Epithelial cell of prostate (primary cell): ENCODE results near the gene HMCN2.
"Not testable (repeated sequence)": the region's sequence is repeated elsewhere in the genome, so short reads cannot be mapped to it uniquely, and the experiment has no call there.

ENCODE experiments used
- DNase-seq: peaks from one replicate; pipeline ENCODE4 v3.0.0-alpha.2; 2011; ENCODE audit warnings: low read depth, low spot score
- H3K27ac ChIP-seq: fragments of 450-650 bp; 2 replicates; pipeline ENCODE4 v1.5.1; 2017; ENCODE audit warnings: mild to moderate bottlenecking

Gene HMCN2

DNA sequence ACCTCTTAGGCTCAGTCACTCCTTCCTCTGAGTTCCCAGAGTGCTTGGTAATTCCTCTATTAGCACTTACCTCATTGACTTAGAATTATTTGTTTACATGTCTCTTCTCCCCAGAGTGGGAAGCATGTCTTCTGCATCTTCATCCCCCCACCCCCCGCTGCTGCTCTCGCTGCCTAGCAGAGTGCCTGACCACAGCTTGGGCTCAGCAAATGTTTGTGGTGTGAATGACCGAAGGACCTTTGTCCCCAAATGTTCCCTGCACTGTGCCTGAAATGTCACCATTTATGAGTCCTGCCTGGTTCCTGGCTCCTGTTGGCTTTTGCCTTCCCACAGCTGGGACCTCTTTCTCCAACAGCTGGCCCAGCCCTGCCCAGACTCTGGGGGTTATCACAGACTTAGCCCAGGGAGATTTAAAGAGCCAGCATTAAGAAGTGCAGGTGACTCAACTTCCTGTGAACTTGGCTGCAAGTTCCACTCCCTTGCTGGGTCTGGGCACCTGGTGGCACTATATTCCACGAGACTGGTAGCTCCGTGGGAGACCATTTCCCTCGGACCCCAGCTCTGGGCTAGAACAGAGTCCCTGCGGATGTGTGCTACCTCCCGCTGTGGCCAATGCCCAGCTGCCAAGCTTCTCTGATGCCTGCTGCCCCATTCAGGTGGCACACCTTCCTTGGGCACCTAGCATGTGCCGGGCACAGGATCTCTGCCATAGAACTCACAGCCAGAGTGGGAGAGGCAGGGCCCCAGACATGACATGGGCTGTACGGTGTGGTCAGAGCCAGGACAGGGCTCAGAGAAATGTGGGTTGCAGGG lies 1.8 kb upstream of the HMCN2 start:
- peak; percentile 3 for DNase-seq
- H3K27ac ChIP-seq, result no peak overlapping the region

DNA sequence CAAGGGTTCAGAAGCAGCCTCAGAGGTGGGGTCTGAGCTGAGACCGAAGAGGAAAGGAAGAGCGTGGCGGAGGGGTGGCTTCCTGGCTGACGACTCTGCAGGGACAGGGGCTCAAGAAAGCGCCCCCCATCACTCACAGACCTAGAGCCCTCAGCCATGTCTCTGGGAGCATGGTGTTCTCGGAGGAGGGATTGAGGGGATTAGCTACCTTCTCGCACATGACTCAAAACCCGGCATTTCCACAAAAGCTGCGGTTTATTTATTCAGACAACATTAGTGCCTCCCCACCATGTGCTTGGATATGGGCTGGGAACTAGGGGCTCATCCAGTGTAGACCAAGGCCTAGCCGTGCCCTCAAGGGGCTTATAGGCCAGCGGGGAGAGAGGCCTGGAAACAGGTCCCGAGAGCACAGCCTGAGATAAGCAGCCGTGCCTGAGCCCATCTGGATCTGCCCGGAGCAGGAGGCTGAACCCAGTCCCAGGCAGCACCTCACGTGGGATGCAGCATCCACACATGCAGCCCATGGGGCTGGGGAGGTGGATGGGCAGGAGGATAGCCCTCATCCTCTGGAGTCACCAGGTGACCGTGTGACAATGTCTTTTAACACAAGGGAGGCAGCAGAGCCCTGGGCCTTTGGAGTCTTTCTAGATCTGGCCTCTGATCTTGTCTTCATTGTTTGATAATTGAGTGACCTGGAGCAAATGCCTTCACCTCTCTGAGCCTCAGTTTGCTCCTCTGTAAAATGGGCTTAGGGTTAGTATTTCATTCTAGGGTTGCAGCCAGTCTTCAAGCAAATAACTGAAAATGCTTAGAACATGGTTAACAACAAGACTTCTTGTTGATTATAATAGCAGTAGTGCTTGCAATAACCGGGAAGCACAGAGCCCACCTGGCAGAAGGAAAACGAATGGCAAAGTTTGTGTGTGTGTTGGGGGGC lies 878 bp upstream of the HMCN2 start:
- H3K27ac ChIP-seq, result no peak overlapping the region
- DNase-seq, result no peak

DNA sequence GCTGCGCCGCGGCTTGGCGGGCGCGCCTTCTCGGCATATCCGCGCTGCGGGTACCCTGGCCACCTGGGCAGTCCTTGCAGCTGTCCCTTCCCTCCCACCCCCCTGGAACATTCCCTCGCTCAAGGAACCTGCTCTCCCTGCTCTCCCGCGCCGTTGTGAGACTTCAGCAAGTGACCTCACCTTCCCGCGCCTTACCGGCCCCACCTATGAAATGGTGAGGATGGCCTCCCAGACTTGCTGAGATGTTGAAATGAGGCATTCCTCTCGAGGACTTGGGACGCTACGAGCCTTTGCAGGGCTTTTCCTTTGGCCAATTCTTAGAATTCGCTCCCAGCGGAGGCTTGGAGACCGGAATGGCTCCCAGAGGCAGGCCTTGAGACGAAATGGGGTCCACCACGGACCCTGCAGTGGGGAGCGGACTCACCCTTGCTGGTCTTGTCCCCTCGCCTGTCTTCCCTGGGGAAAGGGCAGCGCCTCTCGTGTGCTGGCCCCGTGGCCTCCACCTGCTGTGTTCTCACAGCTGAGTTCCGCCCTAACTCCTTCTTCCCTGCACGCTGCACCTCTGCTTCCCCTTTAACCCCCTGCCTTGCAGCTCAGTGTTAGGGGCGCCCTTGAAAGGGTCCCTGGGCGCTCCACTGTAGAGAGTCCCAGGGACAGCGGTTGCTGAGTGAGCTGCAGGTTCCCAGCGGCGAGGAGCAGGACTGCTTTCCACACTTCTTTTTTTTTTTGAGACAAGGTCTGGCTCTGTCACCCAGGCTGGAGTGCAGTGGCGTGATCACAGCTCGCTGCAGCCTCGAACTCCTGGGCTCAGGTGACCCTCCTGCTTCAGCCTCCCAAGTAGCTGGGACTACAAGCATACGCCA lies 907 bp downstream of the HMCN2 start:
- H3K27ac ChIP-seq, result no peak overlapping the region
- no peak for DNase-seq

DNA sequence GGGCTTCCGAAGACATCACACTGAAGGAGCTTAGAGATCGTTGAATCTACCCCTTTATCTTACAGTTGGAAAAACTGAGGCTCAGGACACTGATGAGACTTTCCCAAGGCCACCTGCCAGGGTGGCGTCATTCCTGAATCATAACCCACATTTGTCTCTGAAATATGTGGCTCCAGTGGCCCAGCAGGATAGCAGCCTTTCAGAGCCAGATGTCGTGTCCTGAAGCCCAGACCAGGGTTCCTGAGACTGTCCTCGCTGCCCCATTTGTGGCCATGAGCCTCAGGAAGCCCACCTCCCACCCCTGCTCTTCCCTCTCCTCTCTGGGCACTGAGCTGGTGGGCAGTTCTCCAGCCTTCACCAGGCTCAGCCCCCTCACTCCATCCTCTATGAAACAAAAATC lies 2.4 kb downstream of the HMCN2 start:
- no peak overlapping the region for H3K27ac ChIP-seq

DNA sequence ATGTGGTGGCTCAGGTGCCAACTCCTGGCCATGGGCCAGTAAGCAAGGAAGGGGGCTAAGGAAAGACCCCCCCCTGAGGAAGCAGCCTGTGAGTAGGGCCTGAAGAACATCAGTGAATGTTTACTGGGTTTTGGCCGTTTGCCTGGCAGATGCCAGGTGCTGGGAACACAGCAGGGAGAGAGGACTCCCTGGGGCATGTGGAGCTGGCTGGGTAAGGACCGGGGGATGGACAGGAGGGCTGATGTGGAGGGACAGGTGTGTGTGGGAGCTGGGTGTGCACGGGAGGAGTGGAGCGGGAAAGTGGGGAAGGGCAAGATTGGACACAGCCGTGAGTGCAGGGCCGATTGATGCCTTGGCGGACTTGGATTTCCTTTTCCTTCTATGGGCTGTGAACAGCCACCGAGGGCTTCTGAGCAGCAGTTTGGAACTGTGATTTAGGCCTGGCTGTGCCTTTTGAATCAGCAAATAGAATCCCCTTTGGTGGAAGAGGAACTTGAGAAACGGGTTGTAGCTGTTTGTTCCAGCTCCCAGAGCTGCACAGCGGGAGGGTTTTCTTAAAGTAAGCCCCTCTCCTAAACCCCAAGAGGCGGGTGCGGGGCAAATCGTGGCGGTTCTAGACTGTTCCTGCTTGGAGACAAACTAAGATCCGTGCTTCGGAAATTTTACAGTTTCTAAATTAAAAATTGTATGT lies 3.1 kb downstream of the HMCN2 start:
- H3K27ac ChIP-seq, result no peak overlapping the region
- DNase-seq, result no peak

More for the DNA sequence above, 2.4 kb downstream of the HMCN2 start:
- no peak for DNase-seq

DNA sequence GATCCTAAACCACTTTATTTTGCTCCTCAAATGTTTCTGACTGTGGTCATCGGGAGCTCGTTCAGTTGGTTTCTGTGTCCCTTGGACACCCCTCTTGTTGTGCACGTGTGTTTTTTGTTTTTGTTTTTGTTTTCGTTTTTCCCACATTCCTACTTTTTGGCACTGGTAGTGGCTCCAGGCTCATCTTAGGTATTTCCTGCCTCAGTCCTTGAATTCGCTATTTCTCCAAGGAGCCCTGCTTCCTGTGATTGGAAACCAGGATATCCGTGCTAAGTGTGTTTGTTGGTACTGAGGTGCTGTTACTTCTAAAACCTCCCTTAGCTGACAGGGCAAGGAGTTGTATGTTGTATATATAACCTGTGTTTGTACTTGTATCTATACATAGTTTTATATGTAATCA lies 5.9 kb downstream of the HMCN2 start:
- H3K27ac ChIP-seq, result no peak overlapping the region
- no peak for DNase-seq

DNA sequence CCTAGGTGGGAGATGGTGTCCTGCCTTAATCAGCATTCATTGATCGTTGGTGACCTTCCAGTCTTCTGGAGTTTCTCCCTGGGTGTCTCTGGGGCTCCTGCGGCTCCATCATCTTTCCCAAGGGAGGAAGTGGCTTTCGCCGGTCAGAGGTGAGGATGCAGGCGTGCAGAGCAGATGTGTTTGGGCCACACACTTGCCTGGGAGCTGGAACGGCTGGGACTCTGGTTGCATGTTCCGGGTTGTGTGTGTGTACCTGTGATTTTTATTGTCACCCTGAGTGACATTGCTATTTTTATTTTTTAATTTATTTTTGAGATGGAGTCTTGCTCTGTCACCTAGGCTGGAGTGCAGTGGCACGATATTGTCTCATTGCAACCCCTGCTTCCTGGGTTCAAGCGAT lies 9.6 kb downstream of the HMCN2 start:
- no peak for DNase-seq
- no peak overlapping the region for H3K27ac ChIP-seq

DNA sequence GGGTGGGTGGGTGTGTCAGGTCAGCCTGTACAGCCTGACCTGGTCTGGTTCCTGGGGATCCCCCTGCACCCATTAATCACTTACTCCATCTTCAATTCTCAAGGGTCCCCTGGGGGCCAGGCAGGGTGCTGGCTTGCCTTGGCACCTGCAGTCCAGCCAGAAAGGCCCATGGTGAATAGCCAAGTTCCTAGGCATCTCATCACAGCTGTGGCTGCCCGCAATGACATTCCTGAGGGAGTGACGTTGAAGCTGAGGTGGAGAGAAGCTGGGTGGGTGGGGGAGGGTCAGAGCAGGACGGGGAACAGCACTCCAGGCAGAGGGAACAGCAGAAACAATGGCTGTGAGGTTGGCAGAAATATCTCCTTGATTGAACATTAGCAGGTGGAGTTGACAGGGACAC lies 10.6 kb downstream of the HMCN2 start:
- DNase-seq, result no peak
- H3K27ac ChIP-seq, result no peak overlapping the region

DNA sequence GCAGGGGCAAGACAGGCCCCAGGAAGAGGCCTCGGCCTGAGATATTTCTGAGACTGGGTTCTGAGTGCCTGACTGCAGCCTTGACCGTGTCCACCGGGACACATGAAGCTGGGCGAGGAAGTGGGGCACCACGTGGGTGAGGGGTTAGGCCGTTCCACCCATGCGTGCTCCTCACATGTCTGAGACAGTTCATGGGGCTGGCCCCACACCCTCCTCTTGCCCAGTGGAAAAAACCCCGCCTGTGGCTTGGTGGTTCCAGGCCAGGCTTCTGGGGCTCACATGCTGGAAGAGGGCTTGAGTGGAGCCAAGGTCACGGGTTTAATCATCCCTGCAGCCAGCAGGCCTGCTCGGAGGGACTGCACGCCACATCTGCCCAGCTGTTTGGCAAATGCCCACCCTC lies 11.4 kb downstream of the HMCN2 start:
- H3K27ac ChIP-seq, result no peak overlapping the region

DNA sequence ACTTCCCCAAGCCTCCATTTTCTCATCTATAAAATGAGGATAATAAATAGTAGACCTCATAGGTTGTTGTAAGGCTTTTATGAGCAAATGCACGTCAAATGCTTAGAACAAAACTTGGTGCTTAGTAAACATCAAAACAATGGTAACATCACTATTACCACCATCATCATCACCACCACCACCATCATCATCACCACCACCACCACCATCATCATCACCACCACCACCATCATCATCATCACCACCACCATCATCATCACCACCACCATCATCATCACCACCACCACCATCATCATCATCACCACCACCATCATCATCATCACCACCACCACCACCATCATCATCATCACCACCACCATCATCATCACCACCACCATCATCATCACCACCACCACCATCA lies 12.0 kb downstream of the HMCN2 start:
- DNase-seq, H3K27ac ChIP-seq: not testable (repeated sequence)

More for the DNA sequence above, 11.4 kb downstream of the HMCN2 start:
- no peak for DNase-seq

DNA sequence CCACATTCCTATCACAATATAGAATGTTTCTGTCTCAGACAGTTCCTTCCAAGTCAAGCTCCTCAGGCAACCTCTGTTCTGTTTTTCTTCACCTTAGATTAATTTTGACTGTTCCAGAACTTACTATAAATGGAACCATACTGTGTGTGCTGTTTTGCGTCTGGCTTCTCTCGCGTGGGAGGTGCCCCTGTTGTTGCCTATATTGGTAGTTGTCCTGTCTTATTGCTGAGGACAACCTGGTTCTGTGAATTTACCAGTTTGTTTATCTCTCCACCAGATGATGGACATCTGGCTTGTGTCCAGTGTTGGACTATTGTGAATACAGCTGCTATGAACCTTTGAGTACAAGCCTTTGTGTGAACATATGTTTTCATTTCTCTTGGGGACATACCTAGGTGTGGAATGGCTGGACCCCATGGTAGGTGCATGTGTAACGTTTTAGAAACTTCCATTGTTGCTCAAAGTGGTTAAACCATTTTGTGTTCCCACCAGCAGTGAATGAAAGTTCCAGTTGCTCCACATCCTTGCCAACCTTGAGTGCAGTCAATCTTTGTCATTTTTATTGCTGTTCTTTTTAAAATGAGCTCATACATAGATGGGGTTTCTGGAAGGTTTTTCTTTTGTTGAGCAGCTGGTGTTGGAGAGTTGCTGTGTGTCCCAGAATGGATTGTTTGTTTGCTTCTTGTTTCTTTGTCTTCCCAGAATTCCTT lies 18.1 kb downstream of the HMCN2 start:
- H3K27ac ChIP-seq, result no peak overlapping the region
- DNase-seq, result no peak

DNA sequence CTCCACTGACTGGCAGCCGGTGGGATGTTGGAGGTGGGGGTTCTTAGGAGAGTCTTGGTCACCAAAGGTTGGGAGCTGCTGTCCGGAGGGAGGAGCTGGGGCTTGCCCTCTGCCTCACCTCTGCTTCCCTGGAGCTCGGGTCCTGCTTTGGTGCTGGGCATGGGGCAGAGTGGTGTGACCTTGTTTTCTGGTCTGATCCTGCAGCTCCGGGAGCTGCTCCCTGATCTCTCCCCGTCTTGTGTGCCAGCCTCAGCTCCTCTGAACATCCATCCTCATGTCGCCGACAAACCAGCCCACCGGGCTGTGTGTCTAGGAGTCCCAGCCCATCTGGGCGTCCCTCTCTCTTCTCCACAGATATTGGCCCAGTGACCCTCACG lies 18.7 kb downstream of the HMCN2 start:
- DNase-seq, result no peak
- no peak overlapping the region for H3K27ac ChIP-seq

DNA sequence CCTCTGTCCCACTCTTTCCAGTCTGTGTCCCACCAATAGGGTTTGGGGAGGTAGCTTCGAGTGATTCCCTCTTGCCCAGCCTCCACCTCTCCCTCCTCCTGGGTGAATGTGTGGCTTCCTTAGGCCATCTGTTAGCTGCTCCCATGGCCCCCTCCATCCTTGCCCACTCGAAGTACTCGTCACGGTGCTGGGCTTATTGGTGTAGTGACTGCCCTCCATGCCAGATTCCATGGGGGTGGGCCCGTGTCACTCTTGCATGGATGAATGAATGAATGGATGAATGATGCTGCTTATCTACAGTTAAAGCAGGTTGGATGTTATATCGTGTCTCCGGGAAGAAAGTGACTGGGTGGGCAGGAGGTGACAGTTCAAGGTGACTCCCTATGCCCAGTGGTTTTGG lies 19.1 kb downstream of the HMCN2 start:
- H3K27ac ChIP-seq, result no peak overlapping the region
- no peak for DNase-seq

DNA sequence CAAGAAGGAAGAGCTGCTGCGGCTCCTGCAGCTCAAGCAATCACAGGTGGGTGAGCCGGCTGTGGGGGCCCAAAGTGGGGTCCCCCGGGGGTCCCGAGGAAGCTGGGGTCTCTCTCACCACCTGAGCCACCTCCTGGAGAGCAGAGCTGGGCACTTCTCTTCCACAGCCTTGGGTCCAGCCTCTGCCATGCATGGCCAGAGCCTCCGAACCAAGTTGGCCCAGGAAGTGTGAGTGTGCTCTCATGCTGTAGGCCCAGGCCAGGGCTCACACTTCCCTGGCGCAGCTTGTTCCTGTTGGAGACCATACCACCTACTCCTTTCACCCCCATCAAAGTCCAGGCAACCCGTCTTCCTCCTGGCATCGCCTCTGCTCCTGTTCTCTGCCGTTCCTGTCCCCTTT lies 19.7 kb downstream of the HMCN2 start:
- no peak for DNase-seq
- no peak overlapping the region for H3K27ac ChIP-seq

DNA sequence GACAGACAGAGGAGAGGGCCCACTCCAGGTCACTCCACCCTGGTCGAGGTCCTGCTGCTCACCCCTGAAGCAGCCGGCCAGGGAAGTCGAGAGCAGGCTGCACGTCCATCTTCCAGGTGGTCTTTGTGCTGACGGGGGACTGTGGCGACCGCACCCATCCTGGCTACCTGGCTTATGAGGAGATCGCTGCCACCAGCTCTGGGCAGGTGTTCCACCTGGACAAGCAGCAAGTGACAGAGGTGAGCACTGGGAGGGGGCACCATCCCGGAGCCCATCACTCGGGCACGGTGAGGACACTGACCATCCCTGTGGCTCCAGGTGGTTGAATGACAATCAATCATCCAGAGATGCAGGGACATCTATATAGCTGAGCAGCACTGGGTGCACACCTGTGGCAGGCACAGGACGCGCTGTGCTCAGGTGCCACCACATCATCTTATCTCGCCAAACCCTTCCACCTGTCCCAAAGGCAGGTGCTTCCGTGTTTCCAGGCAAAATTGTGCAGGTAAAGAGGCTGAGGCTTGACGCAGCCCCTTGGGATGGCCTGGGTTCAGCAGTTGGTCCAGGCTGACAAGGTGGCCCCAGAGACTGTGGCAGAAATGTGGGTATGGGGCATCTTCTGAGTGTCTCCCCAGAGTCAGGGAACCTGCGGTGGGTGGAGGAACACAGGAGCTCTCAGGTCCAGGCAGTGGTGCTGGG lies 20.7 kb downstream of the HMCN2 start:
- no peak overlapping the region for H3K27ac ChIP-seq
- DNase-seq, result no peak

DNA sequence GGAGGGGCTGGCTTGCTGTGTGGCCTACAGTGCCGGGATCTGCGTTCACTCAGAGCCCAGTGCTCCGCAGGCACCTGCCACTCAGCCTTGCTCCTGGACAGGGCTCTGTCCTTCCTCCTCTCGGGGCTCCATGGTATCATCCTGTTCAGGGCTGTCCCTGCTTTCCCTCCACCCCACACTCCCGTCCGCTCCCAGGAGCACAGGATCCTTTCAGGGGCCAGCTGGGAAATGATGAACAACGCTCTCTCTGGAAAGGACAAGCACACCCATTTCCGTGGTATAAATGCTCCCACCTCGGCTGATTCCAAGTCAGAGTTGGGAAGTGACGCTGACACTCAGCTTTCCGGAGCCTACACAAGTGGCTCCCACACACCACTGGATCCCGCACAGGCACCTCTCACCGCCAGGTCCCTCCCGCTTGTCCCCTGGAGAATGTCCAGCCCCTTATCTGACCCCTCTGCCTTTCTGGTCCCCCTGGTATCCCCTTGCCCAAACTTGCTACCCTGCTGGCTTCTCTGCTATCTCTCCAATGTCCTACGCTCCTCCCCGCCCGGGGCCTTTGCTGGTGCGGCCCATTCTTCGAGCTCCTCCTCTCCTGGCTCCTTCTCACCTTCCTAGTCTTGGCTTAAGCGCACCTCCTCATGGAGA lies 21.3 kb downstream of the HMCN2 start:
- no peak for DNase-seq
- no peak overlapping the region for H3K27ac ChIP-seq

DNA sequence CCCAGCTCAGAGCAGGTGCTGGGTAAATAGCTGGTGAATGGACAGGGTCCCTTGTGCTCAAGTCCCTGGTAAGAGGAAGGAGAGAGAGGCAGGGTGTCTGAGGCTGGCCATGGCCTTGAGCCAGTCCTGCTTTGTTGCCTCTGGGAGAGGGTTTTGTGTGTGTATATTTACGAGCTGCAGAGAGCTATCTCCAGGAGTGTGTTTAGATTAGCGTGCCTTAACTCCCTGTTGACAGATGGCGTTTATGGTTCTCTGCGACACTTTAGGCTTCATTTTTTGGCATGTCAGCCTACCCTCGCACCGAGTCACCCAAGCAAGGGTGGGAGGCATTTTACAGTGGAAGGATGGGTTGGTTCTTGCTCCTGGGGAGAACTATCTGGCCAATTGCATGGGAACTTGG lies 22.2 kb downstream of the HMCN2 start:
- no peak for DNase-seq
- no peak overlapping the region for H3K27ac ChIP-seq

DNA sequence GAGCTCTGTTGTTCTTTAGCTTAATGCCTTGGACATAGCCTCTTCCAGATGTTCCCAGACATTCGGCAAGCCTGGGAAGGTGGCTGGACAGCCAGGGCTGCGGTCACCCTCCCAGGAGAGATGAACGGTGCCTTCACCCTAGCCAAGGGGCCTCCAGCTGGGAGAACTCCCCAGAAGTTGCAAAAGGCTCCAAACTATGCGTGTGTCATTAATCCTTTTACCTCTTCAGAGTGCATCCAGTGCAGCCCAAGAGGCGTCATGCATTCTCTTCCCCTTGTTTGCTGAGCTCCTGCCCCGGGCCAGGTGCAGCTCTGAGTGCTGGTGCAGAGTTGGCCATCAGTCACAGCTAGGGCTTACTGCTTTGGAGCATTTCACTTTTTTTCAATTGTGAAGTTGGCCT lies 22.8 kb downstream of the HMCN2 start:
- no peak for DNase-seq
- H3K27ac ChIP-seq, result no peak overlapping the region
